Muscle of arm (tissue), 12 donors: ENCODE measurements around the gene FGL2. TPM values are rescaled to one million over a fixed set of nuclear protein-coding genes. Genes with fewer than 3 reads are reported as not detected.
"Not testable (repeated sequence)": the region's sequence is repeated elsewhere in the genome, so short reads cannot be mapped to it uniquely, and the experiment has no call there.

Experiments
- DNase-seq: peaks from one replicate; pipeline ENCODE4 v3.0.0-alpha.2; 2013
- polyA plus RNA-seq, 12 donors: library from polyadenylated mRNA; unstranded; fragments of 120-200 nt; gene quantifications; one replicate each; pipeline ENCODE4 v1.2.1, GENCODE V29; 2013; ENCODE audit not compliant: insufficient read length in 12 of 12

FGL2 gene
- polyA plus RNA-seq, 12 donors = 20.6 to 52.1 (median 31.3) TPM; not detected in 1

DNA sequence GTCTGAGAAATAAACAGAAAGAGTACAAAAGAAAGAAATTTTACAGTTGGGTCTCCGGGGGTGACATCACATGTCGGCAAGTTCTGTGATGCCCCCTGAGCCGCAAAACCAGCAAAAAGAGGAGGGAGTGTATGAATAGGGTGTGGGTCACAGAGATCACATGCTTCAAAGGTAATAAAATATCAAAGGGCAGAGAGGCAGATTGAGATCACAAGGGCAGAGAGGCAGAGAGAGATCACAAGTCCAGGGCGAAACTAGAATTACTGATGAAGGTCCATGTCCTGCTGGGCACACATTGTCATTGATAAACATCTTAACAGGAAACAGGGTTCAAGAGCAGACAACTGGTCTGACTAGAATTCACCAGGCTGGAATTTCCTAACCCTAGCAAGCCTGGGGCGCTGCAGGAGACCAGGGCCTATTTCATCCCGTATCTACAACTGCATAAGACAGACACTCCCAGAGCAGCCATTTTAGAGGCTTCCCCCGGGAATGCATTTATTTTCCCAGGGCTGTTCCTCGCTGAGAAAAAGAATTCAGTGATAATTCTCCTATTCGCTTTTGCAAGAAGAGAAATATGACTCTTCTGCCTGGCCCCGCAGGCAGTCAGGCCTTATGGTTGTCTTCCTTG, 20.2 kb upstream of the FGL2 start:
- not testable (repeated sequence) for DNase-seq

DNA sequence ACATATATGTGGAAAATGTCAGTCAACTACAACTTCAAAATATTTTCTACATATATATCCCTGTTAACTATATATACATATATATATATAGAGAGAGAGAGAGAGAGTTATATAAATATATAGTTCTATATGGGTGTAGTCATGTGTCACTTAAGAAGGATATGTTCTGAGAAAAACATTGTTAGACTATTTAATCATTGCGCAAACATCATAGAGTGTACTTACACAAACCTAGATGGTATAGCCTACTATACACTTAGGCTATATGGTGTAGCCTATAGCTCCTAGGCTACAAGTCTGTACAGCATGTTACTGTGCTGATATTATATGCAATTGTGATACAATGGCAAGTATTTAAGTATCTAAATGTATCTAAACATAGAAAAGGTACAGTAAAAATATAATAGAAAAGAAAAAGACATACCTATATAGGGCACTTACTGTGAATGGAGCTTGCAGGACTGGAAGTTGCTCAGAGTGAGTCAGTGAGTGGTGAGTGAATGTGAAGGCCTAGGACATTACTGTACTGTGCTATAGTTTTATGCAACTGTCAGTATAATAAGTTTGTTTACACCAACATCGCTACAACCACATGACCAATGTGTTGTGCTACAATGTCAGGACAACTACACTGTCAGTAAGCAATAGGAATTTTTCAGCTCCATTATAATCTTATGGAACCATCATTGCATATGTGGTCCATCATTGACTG, 18.0 kb upstream of the FGL2 start:
- no peak for DNase-seq

DNA sequence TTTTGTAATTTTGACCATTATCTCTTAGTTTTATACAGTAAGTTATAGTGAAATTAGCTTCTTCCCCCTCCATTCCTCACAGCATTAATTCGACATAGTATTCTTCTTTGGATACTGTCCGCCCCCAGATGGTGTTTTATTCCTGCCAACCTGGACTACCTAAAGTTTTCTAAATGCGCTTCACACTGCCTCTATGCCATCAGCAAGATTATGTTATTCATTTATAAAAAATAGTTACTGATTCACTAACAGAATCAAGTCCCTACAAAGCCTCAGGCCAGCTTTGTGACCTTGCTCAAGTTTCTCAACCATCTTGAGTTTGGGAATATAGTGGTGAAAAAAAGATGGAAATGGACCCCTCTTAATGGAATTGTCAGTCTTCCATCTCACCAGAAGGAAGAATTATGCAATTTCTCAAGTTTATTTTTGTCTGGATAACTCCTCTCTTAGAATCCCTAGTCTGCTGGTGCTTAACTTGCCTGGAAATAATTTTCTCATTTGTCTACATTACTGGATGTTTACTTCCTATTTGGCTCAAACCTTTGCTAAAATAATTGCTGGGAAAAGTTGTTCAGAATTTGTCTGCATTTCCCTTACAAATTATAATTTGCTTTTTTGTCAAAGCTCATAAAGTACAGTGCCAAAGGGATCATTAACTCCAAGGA, 16.7 kb upstream of the FGL2 start:
- DNase-seq = no peak

DNA sequence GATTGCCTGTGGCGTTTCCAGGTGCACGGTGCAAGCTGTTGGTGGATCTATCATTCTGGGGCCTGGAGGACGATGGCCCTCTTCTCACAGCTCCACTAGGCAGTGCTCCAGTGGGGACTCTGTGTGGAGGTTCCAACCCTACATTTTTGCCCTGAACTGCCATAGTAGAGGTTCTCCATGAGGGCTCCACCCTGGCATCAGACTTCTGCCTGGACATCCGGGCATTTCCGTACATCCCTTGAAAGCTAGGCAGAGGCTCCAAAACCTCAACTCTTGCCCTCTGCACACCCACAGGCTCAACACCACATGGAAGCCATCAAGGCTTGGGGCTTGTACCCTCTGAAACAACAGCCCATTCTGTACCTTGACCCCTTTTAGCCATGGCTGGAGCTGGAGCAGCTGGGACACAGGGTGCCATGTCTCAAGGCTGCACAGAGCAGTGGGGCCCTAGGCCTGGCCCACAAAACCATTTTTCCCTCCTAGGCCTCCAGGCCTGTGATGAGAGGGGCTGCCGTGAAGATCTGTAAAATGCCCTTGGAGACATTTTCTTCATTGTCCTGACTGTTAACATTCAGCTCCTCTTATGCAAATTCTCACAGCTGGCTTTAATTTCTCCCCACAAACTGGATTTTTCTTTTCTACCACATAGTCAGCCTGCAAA, 10.0 kb upstream of the FGL2 start:
- DNase-seq = no peak

DNA sequence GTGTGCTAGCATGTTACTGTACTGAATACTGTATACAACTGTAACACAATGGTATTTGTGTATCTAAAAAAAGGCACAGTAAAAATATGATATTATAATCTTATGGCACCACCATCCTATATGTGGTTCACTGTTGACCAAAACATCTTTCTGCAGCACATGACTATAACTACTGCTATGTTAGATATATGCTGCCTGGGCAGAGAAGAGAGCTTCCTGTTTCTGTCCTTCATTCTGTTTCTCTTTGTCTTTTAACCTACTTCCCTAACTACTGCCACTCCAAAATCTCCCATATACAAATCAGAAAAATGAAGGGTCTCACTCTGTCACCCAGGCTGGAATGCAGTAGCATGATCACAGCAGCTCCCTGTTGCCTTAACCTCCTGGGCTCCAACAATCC, 8.8 kb upstream of the FGL2 start:
- DNase-seq = no peak

DNA sequence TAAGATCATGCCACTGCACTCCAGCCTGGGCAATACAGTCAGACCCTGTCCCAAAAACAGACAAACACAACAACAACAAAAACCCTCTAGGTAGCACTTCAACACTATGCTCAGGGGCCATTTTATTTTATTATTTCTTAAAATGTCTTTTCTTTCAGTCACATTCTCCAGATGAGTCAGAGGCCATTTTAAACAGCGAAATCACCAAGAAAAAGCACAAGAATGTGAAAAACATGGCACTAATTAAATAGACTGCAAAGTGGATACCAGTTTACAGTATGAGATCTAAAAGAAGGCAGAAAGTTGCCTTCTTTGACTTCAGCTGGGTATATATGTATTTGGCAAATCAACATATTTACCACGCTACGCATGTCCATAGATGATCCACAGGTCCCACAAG, 6.1 kb upstream of the FGL2 start:
- DNase-seq = no peak

DNA sequence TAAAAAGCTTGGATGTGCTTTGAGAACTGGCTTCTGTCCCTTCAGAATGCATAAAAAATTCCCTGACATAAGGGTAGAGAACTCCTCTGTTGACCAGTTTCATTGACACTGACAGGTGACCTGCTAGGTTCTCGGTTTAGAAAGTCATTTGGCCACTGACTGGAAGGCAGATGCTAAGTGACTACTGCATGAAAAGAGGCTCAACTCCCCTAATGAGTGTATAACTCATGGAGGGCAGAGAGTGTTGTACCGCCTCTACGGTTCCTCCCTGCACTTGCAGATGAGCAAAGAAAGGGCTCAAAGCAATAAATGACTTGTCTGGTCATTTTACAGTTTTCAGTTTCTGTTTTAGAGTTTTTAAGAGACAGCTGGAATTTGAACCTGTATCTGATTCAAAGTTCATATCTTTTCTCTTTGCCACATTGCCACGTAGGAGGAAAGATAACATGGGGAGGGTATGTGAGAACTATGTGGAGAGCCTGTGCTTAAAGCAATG, 2.9 kb upstream of the FGL2 start:
- DNase-seq = no peak

DNA sequence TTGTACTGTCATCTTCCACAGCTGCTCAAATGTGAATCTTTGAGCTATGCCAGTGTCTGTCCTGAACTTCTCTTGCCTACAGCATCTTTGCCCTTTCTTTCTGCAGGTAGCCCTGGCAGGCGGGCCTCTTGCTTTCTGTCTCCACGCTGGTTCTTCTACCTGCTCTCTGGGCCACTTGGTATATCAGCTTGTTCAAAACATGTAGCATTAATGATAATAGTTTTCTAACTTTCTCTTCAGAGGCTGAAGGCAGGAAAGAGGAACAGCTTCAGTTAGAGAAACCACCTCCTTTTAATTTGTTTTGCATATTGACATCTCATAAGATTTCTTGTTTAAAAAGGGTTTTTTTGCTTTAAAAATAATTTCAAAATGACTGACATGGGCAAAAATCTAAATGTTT, 923 bp upstream of the FGL2 start:
- DNase-seq = no peak

DNA sequence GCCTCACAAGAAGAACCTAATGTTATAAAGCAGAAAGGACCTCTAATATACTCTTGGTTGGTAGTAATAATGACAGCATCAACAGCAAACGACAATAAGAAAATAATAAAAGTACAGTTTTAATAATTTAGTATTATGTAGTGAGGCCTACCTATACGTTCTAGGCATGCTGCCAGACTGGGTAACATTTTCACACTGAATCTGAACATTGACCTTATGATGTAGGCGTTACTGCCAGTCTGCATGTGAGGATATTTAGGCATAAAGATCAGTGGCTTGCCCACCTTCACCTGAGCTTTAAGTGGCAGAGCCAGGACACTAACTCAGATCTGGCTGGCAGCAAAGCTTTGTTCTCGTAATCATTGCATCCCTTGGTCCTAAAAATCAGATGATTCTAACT, 2.5 kb downstream of the FGL2 start:
- DNase-seq = no peak

DNA sequence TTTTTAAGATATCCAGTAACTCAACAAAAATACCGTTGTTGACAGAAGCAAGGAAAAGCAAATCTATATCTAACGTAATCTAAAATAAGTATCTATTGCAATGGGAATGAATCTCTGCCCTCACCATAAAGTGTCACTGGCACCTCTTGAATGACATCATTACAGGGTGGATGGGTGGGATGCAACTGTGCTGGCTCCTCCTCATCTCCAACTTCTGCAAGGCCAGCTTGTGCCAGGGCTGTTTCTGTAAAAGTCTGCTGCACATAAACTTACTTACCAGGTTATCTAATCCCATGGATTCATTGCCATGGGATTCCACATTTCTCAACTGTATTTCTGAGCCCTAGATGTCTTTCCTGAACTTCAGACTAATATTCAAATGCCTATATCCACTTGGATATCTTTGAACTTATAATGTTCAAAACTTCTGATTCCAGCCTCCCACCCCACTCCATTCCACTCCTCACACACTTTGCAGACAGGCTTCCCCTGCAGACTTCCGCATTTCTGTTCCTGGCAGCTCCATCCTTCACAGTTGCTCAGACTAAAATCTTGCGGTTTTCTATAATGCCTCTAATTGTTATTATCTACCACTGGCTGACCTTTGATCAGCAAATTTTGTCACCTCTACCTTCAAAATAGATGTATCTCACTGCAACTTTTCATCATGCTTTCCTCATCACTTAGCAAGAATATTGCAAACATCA, 10.7 kb downstream of the FGL2 start:
- DNase-seq = no peak

DNA sequence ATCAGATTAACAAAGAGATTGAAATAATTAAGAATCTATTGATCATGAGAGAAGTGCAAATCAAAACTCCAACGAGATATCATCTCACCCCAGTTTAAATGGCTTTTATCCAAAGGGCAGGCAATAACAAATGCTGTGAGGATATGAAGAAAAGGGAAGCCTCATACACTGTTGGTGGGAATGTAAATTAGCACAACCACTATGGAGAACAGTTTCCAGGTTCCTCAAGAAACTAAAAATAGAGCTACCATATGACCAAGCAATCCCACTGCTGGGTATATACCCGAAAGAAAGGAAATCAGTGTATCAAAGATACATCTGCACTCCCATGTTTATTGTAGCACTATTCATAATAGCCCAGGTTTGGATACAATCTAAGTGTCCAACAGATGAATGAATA, 13.8 kb downstream of the FGL2 start:
- no peak for DNase-seq

DNA sequence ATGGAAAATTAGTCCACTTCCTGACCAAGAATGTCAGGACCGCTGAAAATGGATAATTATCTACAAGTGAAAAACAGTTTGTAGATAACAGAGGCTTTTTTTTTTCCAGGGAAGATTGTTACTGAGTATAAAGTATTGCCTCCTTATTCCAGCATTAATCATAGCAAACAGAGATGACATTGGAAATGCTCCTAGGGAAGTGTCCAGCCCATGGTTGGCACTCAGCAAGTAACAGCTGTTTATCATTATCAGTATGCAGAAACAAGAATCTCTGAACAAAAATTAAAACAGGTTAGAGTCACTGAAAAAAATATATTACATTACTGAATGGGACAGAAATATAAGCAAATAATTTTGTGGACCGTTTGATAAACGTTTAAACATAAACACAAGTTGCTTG, 14.6 kb downstream of the FGL2 start:
- peak; percentile 26 for DNase-seq

DNA sequence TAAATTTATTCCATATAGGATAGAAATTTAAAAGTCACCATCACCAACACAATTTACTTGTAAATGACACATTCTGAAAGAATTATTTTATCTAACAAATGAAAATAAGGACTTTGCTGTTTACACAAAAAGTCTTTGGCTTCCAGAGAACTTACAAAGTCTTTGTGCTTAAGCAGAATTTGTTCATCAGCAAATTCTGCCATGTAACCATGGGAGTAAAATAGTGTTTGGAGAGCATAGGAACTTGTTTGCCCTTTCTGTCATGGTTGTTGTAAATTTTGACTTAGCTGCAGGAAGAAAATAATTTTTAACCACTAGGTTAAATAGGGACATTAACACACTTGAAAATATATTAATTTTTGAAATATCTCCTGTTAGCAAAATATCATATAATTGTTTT, 15.2 kb downstream of the FGL2 start:
- no peak for DNase-seq

DNA sequence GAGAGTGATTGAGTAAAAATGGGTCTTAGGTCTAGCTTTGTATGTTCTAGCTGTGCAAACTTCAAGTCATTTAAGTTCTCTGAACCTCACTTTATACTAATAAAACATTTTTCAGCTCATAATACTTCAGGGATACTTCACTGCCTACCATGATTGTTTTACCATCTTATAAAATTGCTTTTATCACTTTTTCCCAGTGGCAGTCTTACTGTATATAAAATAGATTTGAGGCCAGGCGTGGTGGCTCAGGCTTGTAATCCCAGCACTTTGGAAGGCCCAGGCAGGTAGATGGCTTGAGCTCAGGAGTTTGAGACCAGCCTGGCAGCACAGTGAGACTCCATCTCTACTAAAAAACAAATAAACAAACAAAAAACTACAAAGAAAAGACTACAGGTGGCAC, 17.4 kb downstream of the FGL2 start:
- no peak for DNase-seq

DNA sequence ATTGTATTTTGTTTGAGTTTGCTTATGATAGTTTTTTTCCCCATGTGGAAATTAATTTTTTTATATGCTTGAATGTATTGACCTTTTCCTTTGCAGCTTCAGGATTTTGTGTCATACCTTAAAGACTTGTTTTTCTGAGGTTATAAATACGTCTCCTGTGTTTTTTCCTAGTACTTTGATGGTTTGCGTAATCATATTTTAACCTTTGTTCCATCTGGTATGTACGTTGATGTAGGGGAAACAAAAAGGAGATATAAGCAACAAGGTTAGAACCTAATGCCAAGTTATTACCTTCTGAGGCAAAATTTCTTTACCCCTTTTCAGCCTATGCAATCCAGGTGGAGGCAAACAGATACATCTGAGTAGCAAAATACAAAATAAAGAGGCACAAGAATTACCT, 17.9 kb downstream of the FGL2 start:
- DNase-seq = no peak

DNA sequence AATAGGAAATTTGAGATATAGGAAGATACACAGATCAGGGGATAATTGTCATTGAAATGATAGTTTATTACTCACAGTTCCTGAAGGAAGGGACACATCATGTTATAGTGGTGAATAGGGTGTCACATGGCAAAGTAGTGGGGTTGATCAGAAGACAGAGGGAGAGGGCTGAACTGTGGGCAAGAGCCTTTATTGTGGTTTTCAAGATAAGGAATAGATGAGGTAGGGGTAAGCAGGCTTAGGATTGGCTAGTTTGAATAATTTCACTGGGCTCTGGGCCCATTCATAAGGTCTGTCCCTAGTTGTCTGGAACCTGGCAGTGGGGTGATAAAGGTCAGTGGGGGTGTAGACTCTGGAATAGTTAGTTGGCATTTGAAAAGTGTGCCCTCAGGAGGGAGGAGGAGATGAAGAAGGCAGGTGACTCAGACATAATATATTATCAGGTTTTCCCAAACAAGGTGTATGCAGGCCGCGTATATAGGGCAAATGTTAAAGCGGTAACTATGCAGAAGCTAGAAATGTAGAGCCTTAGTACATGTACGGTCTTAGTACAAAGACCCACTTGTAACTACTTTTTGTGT, 18.5 kb downstream of the FGL2 start:
- DNase-seq = no peak

DNA sequence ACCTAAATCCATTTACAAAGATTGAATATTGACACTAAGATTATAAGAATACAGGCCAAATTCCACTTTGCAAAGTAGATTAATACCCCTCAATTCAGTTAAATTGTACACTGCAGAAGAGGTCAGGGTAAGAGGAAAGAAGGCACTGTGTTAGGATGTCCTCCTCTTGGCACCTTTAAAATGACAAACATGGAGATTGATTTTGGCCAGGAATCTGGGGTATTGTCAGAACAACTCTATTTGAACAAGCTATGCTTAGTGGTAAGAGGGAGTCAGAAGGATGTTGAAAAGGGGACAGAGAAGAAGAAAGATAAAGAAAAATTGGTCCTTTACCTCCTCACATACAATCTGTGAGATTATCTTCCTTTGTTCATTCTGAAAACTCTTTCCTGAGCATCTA, 21.6 kb downstream of the FGL2 start:
- DNase-seq = not testable (repeated sequence)

DNA sequence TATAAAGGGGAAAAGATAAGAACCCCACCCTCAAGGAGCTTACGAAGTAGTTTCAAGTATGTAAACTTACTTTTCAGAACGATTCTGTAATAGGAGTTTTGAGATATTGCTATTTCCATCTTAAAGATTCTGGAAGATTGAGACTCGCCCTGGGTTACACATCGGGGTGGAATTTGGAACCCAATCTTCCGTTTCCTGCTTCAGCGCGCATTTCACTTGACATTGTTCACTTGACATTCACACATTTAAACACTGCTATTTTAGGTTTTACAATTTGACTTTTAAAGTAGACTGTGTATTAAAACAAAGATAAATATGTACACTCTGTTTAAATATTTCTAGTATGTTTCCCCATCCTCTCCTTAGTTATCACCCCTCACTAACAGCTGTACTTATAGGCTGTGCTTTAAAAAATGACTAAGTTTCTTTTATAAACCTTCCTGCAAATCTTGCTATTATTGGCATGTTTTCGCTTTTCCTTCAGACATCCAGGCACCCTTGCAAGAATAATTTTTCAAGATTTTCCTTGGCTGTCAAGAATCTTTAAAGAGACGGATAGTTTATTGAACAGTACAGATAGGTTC, 22.2 kb downstream of the FGL2 start:
- not testable (repeated sequence) for DNase-seq

DNA sequence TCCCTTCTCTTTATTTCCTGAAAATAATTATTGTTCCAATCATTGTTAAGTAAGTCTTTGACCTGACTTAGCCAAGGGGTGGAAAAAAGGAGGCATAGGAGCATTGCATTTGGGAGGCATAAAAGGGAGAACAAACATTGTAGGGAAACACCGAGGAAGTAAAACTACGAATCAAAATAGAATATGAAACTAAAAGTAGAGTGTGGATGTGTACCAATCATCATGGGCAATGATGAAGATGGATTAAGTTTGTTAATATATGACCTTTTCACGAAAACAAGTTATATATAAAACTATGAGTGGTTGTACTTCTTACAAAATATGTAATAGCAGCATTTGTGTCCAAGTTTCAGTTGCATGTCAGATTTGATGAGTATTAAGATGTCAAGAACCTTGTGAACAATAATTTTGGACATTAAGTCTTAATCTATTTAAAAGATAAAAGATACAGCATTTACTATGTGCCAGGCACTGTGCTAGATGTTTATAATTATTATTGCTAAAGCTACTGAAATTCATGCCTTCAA, 24.3 kb downstream of the FGL2 start:
- not testable (repeated sequence) for DNase-seq

DNA sequence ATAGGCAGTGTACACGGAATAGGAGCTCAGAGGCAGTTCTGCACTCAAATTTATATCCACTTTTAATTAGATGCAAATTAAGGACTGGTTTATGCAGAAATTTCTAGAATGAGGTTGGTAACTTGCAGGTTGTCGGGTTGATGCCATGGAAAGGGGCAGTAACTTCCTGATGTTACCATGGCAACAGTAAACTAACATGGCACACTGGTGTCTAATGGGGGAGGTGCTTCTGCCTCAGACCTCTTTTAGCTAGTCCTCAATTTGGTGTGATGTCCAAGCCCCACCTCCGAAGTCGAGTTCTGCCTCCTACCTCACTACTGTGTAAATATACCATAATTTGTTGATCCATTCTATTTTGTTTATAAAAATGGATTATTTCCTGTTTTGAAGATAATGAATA, 25.2 kb downstream of the FGL2 start:
- DNase-seq = not testable (repeated sequence)
